ENCODE data around the gene SENP5.

The SENP5 gene

DNA sequence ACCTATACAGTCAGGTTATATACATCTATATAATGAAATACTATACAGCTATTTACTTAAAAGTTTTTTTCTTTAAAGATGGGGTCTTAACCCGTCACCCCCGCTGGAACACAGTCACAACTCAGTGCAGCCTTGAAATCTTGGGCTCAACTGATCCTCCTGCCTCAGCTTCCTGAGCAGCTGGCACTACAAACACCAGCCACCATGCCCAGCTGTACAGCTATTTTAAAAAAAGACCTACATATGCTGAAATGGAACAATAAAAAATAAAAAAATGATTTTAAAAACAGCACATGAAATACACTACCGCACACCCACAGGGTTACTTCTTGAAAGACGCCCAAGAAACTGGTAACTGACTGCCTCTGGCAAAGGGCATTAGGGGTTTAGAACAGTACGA is 70.9 kb downstream of the SENP5 start:
- Histone ChIP-seq H3K27me3 (replicated peaks; ENCODE audit: insufficient read depth, low read length) (no peaks in the 10 kb centered on the region), H3K27ac (ENCODE audit: low read length) (no peak overlapping the region), H3K36me3 (replicated peaks; ENCODE audit: insufficient read depth, low read length) (peaks cover 28% of the 10 kb centered on the region), H3K9ac (ENCODE audit: low read length) (no peak overlapping the region), H3K9me2 (replicated peaks; ENCODE audit: insufficient read depth, low read length) (no peaks in the 10 kb centered on the region), H3K4me1 (ENCODE audit: low read length) (peaks cover 8% of the 10 kb centered on the region; the same call in 1 of the 2 replicates), H3K9me3 (replicated peaks; ENCODE audit: insufficient read depth, low read length) (no peaks in the 10 kb centered on the region), H3F3A (ENCODE audit: insufficient read depth, low read length) (peaks cover 13% of the 10 kb centered on the region), H3K79me2 (ENCODE audit: low read length) (peaks cover 56% of the 10 kb centered on the region), H3K4me2 (ENCODE audit: low read depth, low read length) (no peak overlapping the region), H2AFZ (ENCODE audit: low read length) (no peak overlapping the region), H3K4me3 (ENCODE audit: low read length) (no peak overlapping the region), H4K20me1 (ENCODE audit: insufficient read depth, low read length) (no peaks in the 10 kb centered on the region; the same call in 1 of the 2 replicates)
- no peak for DNase-seq
- TF ChIP-seq EZH2 (optimal IDR thresholded peaks at IDR 0.05; ENCODE audit: low read depth, low read length) (no peak), EZH2phosphoT487 (IDR thresholded peaks at IDR 0.05; ENCODE audit: low read length) (no peak)
- TF ChIP-seq, protein P1, sequence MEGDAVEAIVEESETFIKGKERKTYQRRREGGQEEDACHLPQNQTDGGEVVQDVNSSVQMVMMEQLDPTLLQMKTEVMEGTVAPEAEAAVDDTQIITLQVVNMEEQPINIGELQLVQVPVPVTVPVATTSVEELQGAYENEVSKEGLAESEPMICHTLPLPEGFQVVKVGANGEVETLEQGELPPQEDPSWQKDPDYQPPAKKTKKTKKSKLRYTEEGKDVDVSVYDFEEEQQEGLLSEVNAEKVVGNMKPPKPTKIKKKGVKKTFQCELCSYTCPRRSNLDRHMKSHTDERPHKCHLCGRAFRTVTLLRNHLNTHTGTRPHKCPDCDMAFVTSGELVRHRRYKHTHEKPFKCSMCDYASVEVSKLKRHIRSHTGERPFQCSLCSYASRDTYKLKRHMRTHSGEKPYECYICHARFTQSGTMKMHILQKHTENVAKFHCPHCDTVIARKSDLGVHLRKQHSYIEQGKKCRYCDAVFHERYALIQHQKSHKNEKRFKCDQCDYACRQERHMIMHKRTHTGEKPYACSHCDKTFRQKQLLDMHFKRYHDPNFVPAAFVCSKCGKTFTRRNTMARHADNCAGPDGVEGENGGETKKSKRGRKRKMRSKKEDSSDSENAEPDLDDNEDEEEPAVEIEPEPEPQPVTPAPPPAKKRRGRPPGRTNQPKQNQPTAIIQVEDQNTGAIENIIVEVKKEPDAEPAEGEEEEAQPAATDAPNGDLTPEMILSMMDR (IDR thresholded peaks at IDR 0.05; ENCODE audit: low read length): no peak

DNA sequence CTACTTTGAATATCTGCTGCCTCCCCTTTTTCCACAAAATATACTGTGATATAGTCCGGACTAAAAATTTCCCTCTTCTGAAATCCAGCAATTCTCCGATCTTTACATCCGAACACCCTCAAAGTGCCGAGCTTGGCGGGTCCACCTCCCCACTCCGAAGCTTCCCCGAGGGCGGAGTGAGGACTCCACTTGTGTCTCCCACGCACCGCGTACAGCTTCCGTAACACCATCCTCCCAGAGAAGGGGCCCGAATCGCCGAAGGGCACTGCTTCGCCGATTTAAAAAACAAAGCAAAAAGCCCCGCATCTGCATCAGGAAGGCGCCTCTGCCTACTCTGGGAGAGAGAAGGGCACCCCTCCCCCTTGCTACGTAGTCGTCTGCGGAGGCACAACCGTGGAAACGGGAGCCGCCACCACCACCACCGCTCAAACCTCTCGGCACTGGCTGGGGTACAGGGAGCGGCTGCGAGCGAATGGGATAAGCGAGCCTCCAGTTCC is 74.1 kb downstream of the SENP5 start:
- Histone ChIP-seq H3F3A (ENCODE audit: insufficient read depth, low read length) (peaks cover 13% of the 10 kb centered on the region), H3K4me3 (ENCODE audit: low read length) (peak overlapping the region; percentile 84), H3K79me2 (ENCODE audit: low read length) (peaks cover 66% of the 10 kb centered on the region), H3K9me2 (replicated peaks; ENCODE audit: insufficient read depth, low read length) (no peaks in the 10 kb centered on the region), H2AFZ (ENCODE audit: low read length) (peak overlapping the region; percentile 87), H3K36me3 (replicated peaks; ENCODE audit: insufficient read depth, low read length) (peaks cover 15% of the 10 kb centered on the region; the same call in 1 of the 2 replicates), H3K9me3 (replicated peaks; ENCODE audit: insufficient read depth, low read length) (no peaks in the 10 kb centered on the region), H3K4me2 (ENCODE audit: low read depth, low read length) (peak overlapping the region; percentile 86), H3K27me3 (replicated peaks; ENCODE audit: insufficient read depth, low read length) (no peaks in the 10 kb centered on the region), H3K4me1 (ENCODE audit: low read length) (peaks cover 10% of the 10 kb centered on the region; the same call in 1 of the 2 replicates), H3K9ac (ENCODE audit: low read length) (peak overlapping the region; percentile 85), H4K20me1 (ENCODE audit: insufficient read depth, low read length) (no peaks in the 10 kb centered on the region; the same call in 1 of the 2 replicates), H3K27ac (ENCODE audit: low read length) (peak overlapping the region; percentile 77)
- TF ChIP-seq EZH2 (optimal IDR thresholded peaks at IDR 0.05; ENCODE audit: low read depth, low read length) (no peak), EZH2phosphoT487 (IDR thresholded peaks at IDR 0.05; ENCODE audit: low read length) (no peak)
- TF ChIP-seq, protein P1 (IDR thresholded peaks at IDR 0.05; ENCODE audit: low read length): no peak
- peak; percentile 64 for DNase-seq

DNA sequence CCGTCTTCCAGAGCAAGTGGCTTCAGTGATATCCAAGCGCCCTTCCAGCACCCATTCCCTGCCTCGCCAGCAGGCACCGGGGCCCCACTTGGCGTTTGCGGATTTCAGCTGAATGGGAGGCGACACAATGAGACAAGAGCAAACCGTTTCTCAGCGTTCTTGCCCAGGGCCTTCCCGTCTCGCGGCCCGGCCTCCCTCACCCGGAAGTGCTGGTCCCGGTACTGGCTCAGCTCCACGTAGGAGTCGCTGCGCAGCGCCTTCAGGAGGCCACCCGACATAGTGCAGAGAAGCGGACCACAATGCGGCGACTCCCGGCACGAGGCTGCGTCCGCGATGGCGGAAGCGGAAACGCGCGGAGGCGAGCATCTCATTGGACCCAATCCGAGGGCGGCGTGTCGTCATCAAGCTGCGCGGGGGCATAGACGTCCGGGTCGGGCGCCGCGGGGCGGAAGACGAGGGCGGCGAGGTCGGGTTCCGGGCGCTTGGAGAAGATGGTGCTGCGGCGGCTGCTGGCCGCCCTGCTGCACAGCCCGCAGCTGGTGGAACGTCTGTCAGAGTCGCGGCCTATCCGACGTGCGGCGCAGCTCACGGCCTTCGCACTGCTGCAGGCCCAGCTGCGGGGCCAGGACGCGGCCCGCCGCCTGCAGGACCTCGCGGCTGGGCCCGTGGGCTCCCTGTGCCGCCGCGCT is 74.7 kb downstream of the SENP5 start, which contains the start of gene NCBP2:
Gene NCBP2, minus strand, starts transcription at position 303 of the 689 bp plus-strand sequence. Its CDS starts 25 bp downstream, at position 278.
- peaks cover 9% of the 10 kb centered on the region; the same call in 1 of the 2 replicates for H3K36me3 ChIP-seq (replicated peaks; ENCODE audit: insufficient read depth, low read length)
- H3K9ac ChIP-seq (ENCODE audit: low read length): peak within 1 kb of the TSS; percentile 87
- peaks cover 10% of the 10 kb centered on the region; the same call in 1 of the 2 replicates for H3K4me1 ChIP-seq (ENCODE audit: low read length)
- H3K9me2 ChIP-seq (replicated peaks; ENCODE audit: insufficient read depth, low read length): no peaks in the 10 kb centered on the region
- peaks cover 66% of the 10 kb centered on the region for H3K79me2 ChIP-seq (ENCODE audit: low read length)
- H3F3A ChIP-seq (ENCODE audit: insufficient read depth, low read length): peaks cover 13% of the 10 kb centered on the region
- H3K27me3 ChIP-seq (replicated peaks; ENCODE audit: insufficient read depth, low read length): no peaks in the 10 kb centered on the region
- H3K4me3 ChIP-seq (ENCODE audit: low read length): peak within 1 kb of the TSS; percentile 84
- no peak for TF ChIP-seq EZH2phosphoT487 (IDR thresholded peaks at IDR 0.05; ENCODE audit: low read length)
- TF ChIP-seq, protein P1 (IDR thresholded peaks at IDR 0.05; ENCODE audit: low read length): peak; percentile 78
- TF ChIP-seq EZH2 (optimal IDR thresholded peaks at IDR 0.05; ENCODE audit: low read depth, low read length): no peak
- DNase-seq: peak; percentile 100
- H4K20me1 ChIP-seq (ENCODE audit: insufficient read depth, low read length): no peaks in the 10 kb centered on the region; the same call in 1 of the 2 replicates
- H2AFZ ChIP-seq (ENCODE audit: low read length): peak within 1 kb of the TSS; percentile 87
- H3K9me3 ChIP-seq (replicated peaks; ENCODE audit: insufficient read depth, low read length): no peaks in the 10 kb centered on the region
- H3K4me2 ChIP-seq (ENCODE audit: low read depth, low read length): peak within 1 kb of the TSS; percentile 94
- H3K27ac ChIP-seq (ENCODE audit: low read length): peak within 1 kb of the TSS; percentile 77

Measured in MM.1S (cell line).